BLaER1 treated with 17β-estradiol and CSF1 and Interleukin-3, amounts not matched to agents 10 nM and 100 nM (cell line): Measurements from ENCODE around the gene SHLD3.
"Not testable (repeated sequence)": the region's sequence is repeated elsewhere in the genome, so short reads cannot be mapped to it uniquely, and the experiment has no call there.

Experiments used
- H3K27ac ChIP-seq, 11 experiments: shearing (Covaris generic); formaldehyde crosslinking; 2 replicates each; pipeline ENCODE4 v1.8.1; 2022
- H3K27me3 ChIP-seq, 11 experiments: shearing (Covaris generic); formaldehyde crosslinking; 2 replicates each; pipeline ENCODE4 v1.8.1; 2022
- H3K36me3 ChIP-seq, 11 experiments: shearing (Covaris generic); formaldehyde crosslinking; 2 replicates each; pipeline ENCODE4 v1.8.1; 2022
- H3K4me1 ChIP-seq, 10 experiments: shearing (Covaris generic); formaldehyde crosslinking; 2 replicates each; pipeline ENCODE4 v1.8.1; 2022
- H3K4me2 ChIP-seq, 11 experiments: shearing (Covaris generic); formaldehyde crosslinking; 2 replicates each; pipeline ENCODE4 v1.8.1; 2022
- H3K4me3 ChIP-seq, 10 experiments: shearing (Covaris generic); formaldehyde crosslinking; 2 replicates each; pipeline ENCODE4 v1.8.1; 2022
- H3K9ac ChIP-seq, 11 experiments: shearing (Covaris generic); formaldehyde crosslinking; 2 replicates each; pipeline ENCODE4 v1.8.1; 2022
- H3K9me3 ChIP-seq, 11 experiments: shearing (Covaris generic); formaldehyde crosslinking; replicated peaks in 1 of 11; 2 replicates each; pipeline ENCODE4 v1.8.1; 2022
- H4K20me1 ChIP-seq, 11 experiments: shearing (Covaris generic); formaldehyde crosslinking; 2 replicates each; pipeline ENCODE4 v1.8.1; 2022
- Cebpa-rat ChIP-seq, 11 experiments: shearing (Covaris generic); IDR thresholded peaks; 2 replicates each; pipeline ENCODE4 v1.8.1; 2022

Gene SHLD3

GRCh38 chr5:65624571-65625555 is at the start of gene SHLD3, which contains the start of gene TRAPPC13:
Gene SHLD3 (plus strand): TSS chr5:65625027. CDS start chr5:65629588, 4,561 bp downstream.
Gene TRAPPC13 (plus strand): TSS chr5:65625027. CDS start chr5:65625061, 34 bp downstream.
- H3K4me1 ChIP-seq: peaks cover 24 to 41% (median 38%) of the 10 kb centered on the region in 10 experiments
- peaks cover 0 to 20% (median 6%) of the 10 kb centered on the region in 11 experiments; a peak in 8 of 22 replicates for H4K20me1 ChIP-seq
- H3K36me3 ChIP-seq: peaks cover 13 to 28% (median 18%) of the 10 kb centered on the region in 11 experiments
- peak within 1 kb of the TSS; percentile 71 to 93 (median 86) for H3K27ac ChIP-seq
- H3K27me3 ChIP-seq: no peaks in the 10 kb centered on the region
- H3K4me3 ChIP-seq: peak within 1 kb of the TSS; percentile 67 to 93 (median 78)
- H3K9ac ChIP-seq: peak within 1 kb of the TSS; percentile 79 to 92 (median 86)
- no peak for TF ChIP-seq Cebpa-rat (IDR thresholded peaks at IDR 0.05)
- H3K9me3 ChIP-seq: no peaks in the 10 kb centered on the region
- peak within 1 kb of the TSS; percentile 80 to 98 (median 93) for H3K4me2 ChIP-seq

GRCh38 chr5:65577141-65577540 is 47.7 kb upstream of the SHLD3 start:
- H4K20me1 ChIP-seq: peaks cover 0 to 20% (median 5%) of the 10 kb centered on the region in 11 experiments; a peak in 5 of 22 replicates
- TF ChIP-seq Cebpa-rat (IDR thresholded peaks at IDR 0.05): no peak
- H3K9me3 ChIP-seq: no peaks in the 10 kb centered on the region
- no peaks in the 10 kb centered on the region for H3K27me3 ChIP-seq
- H3K4me3 ChIP-seq: no peak overlapping the region
- H3K4me2 ChIP-seq: peak overlapping the region in 4 of 11 experiments; percentile 10 to 22 (median 17); a peak in 4 of 22 replicates
- no peak overlapping the region for H3K27ac ChIP-seq
- no peak overlapping the region for H3K9ac ChIP-seq
- H3K4me1 ChIP-seq: peaks cover 0 to 14% (median 5%) of the 10 kb centered on the region in 10 experiments; a peak in 9 of 20 replicates
- H3K36me3 ChIP-seq: peaks cover 59 to 99% (median 83%) of the 10 kb centered on the region in 11 experiments

- no peaks in the 10 kb centered on the region for H3K9me3 ChIP-seq
- H3K4me3 ChIP-seq: no peak overlapping the region
- no peak overlapping the region for H3K4me2 ChIP-seq
- no peak for TF ChIP-seq Cebpa-rat (IDR thresholded peaks at IDR 0.05)
- H3K36me3 ChIP-seq: peaks cover 71 to 100% (median 91%) of the 10 kb centered on the region in 11 experiments
- H3K27me3 ChIP-seq: no peaks in the 10 kb centered on the region
- H3K27ac ChIP-seq: no peak overlapping the region
- H3K9ac ChIP-seq: no peak overlapping the region
- peaks cover 0 to 9% (median 0%) of the 10 kb centered on the region in 11 experiments; a peak in 2 of 22 replicates for H4K20me1 ChIP-seq
- H3K4me1 ChIP-seq: no peaks in the 10 kb centered on the region
Observed at GRCh38 chr5:65588694-65589093, 36.1 kb upstream of the SHLD3 start.

GRCh38 chr5:65601761-65602160 is 23.1 kb upstream of the SHLD3 start:
- Histone ChIP-seq H3K27ac (peak overlapping the region in 2 of 11 experiments; percentile 42 to 49; a peak in 3 of 22 replicates), H3K36me3 (peaks cover 86 to 100% (median 98%) of the 10 kb centered on the region in 11 experiments), H3K4me1 (peaks cover 0 to 13% (median 0%) of the 10 kb centered on the region in 10 experiments; a peak in 1 of 20 replicates), H3K9me3 (peaks cover 25 to 40% (median 31%) of the 10 kb centered on the region in 11 experiments), H3K4me3 (peak overlapping the region in 1 of 10 experiments; percentile 13; a peak in 1 of 20 replicates)
- not testable (repeated sequence) for H3K27me3 ChIP-seq, H4K20me1 ChIP-seq, H3K9ac ChIP-seq, H3K4me2 ChIP-seq

GRCh38 chr5:65611524-65611923 is 13.3 kb upstream of the SHLD3 start:
- H3K36me3 ChIP-seq: peaks cover 76 to 100% (median 93%) of the 10 kb centered on the region in 11 experiments
- H3K27me3 ChIP-seq: no peaks in the 10 kb centered on the region
- H3K9ac ChIP-seq: no peak overlapping the region
- H3K4me2 ChIP-seq: no peak overlapping the region
- no peak for TF ChIP-seq Cebpa-rat (IDR thresholded peaks at IDR 0.05)
- H3K27ac ChIP-seq: no peak overlapping the region
- H3K4me1 ChIP-seq: no peaks in the 10 kb centered on the region
- H3K4me3 ChIP-seq: no peak overlapping the region
- H4K20me1 ChIP-seq: peaks cover 0 to 9% (median 0%) of the 10 kb centered on the region in 11 experiments; a peak in 6 of 22 replicates
- H3K9me3 ChIP-seq: no peaks in the 10 kb centered on the region

- no peaks in the 10 kb centered on the region for H3K27me3 ChIP-seq
- H3K4me1 ChIP-seq: no peaks in the 10 kb centered on the region
- H3K36me3 ChIP-seq: peaks cover 73 to 100% (median 92%) of the 10 kb centered on the region in 11 experiments
- H3K4me3 ChIP-seq: no peak overlapping the region
- H4K20me1 ChIP-seq: peaks cover 0 to 15% (median 0%) of the 10 kb centered on the region in 11 experiments; a peak in 6 of 22 replicates
- peak in 1 of 11 experiments; percentile 50; a peak in 2 of 22 replicates for TF ChIP-seq Cebpa-rat (IDR thresholded peaks at IDR 0.05)
- H3K4me2 ChIP-seq: no peak overlapping the region
- no peak overlapping the region for H3K27ac ChIP-seq
- H3K9ac ChIP-seq: no peak overlapping the region
- H3K9me3 ChIP-seq: no peaks in the 10 kb centered on the region
Observed at GRCh38 chr5:65612298-65612907, 12.4 kb upstream of the SHLD3 start.

GRCh38 chr5:65620021-65620420 is 4.8 kb upstream of the SHLD3 start:
- no peak overlapping the region for H3K27ac ChIP-seq
- no peaks in the 10 kb centered on the region for H3K9me3 ChIP-seq
- H3K4me2 ChIP-seq: no peak overlapping the region
- no peaks in the 10 kb centered on the region for H3K27me3 ChIP-seq
- TF ChIP-seq Cebpa-rat (IDR thresholded peaks at IDR 0.05): no peak
- H3K36me3 ChIP-seq: peaks cover 13 to 44% (median 28%) of the 10 kb centered on the region in 11 experiments; a peak in 21 of 22 replicates
- peaks cover 11 to 30% (median 26%) of the 10 kb centered on the region in 10 experiments for H3K4me1 ChIP-seq
- no peak overlapping the region for H3K9ac ChIP-seq
- peaks cover 0 to 43% (median 12%) of the 10 kb centered on the region in 11 experiments; a peak in 11 of 22 replicates for H4K20me1 ChIP-seq
- no peak overlapping the region for H3K4me3 ChIP-seq

- H3K27ac ChIP-seq, H3K9me3 ChIP-seq, H3K4me3 ChIP-seq, H3K27me3 ChIP-seq: not testable (repeated sequence)
- H3K36me3 ChIP-seq: peaks cover 0 to 25% (median 10%) of the 10 kb centered on the region in 11 experiments; a peak in 14 of 22 replicates
- peaks cover 24 to 41% (median 38%) of the 10 kb centered on the region in 10 experiments for H3K4me1 ChIP-seq
- H3K9ac ChIP-seq: peak overlapping the region in 2 of 11 experiments; percentile 46 to 84; a peak in 3 of 22 replicates
- peak overlapping the region; percentile 15 to 97 (median 91); a peak in 20 of 22 replicates for H3K4me2 ChIP-seq
- peak in 2 of 11 experiments; percentile 22 to 69; a peak in 1 of 22 replicates for TF ChIP-seq Cebpa-rat (IDR thresholded peaks at IDR 0.05)
- peaks cover 0 to 42% (median 9%) of the 10 kb centered on the region in 11 experiments; a peak in 10 of 22 replicates for H4K20me1 ChIP-seq
Observed at GRCh38 chr5:65621961-65622360, 2.9 kb upstream of the SHLD3 start.
